Coronary artery (tissue), 2 donors: Measurements from ENCODE around the gene DIP2B.
"Not testable (repeated sequence)": the region's sequence is repeated elsewhere in the genome, so short reads cannot be mapped to it uniquely, and the experiment has no call there.

ENCODE experiments used
- DNase-seq: peaks from one replicate; pipeline ENCODE4 v3.0.0-alpha.2; 2017; ENCODE audit warnings: low spot score
- H3K27ac ChIP-seq, 2 donors: fragments of 200-600 bp; sonication (generic); one replicate each; pipeline ENCODE4 v1.5.1; 2016 to 2019
- H3K4me3 ChIP-seq: fragments of 200-600 bp; sonication (generic); 2 replicates; pipeline ENCODE4 v1.5.1; 2016; ENCODE audit warnings: mild to moderate bottlenecking, moderate library complexity
- CTCF ChIP-seq: fragments of 200-600 bp; sonication (generic); IDR thresholded peaks from one replicate; pipeline ENCODE4 v1.5.1; 2019; ENCODE audit warnings: antibody characterized with exemption

The DIP2B gene

GRCh38 chr12:50519353-50519752 lies 14.6 kb downstream of the DIP2B start:
- DNase-seq, result no peak
- H3K4me3 ChIP-seq, result no peak overlapping the region
- TF ChIP-seq CTCF, result no peak
- no peak overlapping the region for H3K27ac ChIP-seq

DNA sequence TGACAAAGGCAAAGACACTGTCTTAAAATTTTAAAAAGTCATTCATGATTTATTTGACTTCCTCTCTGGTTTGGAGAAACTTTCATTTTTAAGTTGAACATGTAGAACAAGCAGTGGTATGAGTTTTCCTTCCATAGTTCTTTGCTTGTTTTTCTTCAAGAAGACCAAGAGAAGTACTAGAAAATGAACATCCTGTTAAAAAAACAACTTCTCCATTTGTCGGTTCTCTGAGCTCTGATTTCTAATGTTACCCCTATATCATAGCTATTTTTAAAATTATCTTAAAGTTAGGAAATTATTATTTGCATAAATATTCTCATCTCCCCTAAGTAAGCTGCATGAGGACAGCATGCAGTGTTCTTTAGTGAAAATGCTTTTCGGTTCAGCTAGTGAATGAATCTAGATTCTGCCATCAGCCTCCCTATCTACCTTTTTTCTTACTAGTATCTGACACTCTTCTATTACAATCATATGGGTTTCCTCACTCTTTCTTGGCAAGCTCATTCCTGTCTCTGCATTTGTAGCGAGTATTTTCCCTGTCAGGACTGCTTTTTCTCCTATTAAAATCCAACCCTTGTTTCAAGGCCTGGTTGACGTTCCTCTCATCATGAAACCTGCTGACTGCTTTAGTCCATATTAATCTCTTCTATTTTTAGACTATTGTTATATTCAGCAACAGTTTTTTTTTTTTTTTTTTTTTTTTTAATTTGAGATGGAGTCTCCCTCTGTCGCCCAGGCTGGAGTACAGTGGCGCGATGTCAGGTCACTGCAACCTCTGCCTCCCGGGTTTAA lies 15.8 kb downstream of the DIP2B start:
- Histone ChIP-seq H3K4me3 (no peak overlapping the region), H3K27ac (peak overlapping the region in 1 of 2 donors; percentile 10)
- TF ChIP-seq CTCF, result no peak
- DNase-seq, result no peak

DNA sequence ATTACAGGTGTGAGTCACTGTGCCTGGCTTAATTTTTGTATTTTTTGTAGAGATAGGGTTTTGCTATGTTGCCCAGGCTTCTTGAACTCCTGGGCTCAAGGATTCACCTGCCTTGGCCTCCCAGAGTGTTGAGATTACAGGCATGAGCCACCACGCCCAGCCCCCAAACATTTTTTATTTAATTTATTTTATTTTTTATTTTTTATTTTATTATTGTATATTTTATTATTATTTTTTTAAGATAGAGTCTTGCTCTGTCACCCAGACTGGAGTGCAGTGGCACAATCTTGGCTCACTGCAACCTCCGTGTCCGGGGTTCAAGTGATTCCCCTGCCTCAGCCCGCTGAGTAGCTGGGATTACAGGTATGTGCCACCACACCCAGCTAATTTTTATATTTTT lies 17.0 kb downstream of the DIP2B start:
- H3K27ac ChIP-seq, DNase-seq: not testable (repeated sequence)

DNA sequence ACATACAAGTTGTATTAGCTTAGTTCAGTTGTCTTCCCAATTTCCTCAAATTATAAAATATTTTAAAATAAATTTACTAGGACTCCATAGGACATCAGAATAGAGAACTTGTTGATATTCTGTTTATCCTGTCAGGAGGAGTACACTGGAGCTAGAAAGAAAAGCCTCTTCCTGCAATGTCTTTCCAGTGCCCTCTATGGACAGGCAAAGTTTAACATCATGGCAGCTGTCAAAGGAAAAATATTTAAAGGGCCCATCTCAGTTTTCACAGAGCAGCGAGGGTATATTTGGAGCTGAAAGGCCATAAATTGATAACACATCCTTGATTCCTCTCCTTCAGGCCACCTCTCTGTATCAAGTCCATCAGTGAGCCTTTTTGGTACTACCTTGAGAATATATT lies 19.0 kb downstream of the DIP2B start:
- no peak overlapping the region for H3K4me3 ChIP-seq
- TF ChIP-seq CTCF, result no peak
- no peak for DNase-seq
- no peak overlapping the region for H3K27ac ChIP-seq

More for the DNA sequence above, 17.0 kb downstream of the DIP2B start:
- not testable (repeated sequence) for H3K4me3 ChIP-seq

DNA sequence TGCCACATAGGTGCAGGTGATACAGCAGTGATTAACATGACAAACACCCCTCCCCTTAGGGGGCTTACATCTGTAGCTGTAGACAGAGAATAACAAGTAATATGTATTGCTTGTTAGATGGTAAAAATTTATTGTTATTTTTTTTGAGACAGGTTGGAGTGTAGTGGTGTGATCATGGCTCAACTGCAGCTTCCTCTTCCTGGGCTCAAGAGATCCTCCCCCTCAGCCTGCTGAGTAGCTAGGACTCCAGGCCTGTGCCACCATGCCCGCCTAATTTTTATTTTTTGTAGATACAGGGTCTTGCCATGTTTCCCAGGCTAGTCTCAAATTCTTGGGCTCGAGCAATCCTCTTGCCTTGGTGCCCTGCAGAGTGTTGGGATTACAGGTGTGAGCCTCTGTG lies 19.8 kb downstream of the DIP2B start:
- Histone ChIP-seq H3K27ac (no peak overlapping the region), H3K4me3 (no peak overlapping the region)
- no peak for TF ChIP-seq CTCF
- DNase-seq, result no peak

- H3K27ac ChIP-seq, result no peak overlapping the region
- no peak for DNase-seq
- no peak overlapping the region for H3K4me3 ChIP-seq
- TF ChIP-seq CTCF, result no peak
These were observed 20.6 kb downstream of the DIP2B start for GRCh38 chr12:50525422-50525821.

DNA sequence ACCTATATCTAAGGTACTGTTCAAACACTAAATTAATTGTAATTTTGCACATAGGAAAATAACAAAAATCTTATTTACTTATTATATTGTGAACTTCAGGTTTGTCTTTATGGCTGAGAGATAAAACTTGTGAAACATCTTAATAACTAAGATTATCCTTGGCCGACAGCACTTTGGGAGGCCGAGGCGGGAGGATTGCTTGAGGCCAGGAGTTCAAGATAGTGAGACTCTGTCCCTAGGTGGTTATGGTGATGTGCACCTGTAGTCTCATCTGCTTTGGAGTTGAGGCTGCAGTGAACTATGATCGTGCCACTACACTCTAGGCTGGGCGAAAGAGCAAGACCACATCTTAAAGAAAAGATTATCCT lies 22.6 kb downstream of the DIP2B start:
- TF ChIP-seq CTCF, result no peak
- no peak overlapping the region for H3K27ac ChIP-seq
- DNase-seq, result no peak
- H3K4me3 ChIP-seq, result no peak overlapping the region
